HL-60/S4 (cell line): ENCODE results near the gene MPC2.

Experiments used
- in situ Hi-C: fragments of 300-500 bp; cut with MboI; formaldehyde crosslinking; loops from 2 replicates; pipeline ENCODE4 v1.14.3; 2022; ENCODE audit warnings: low sequenced_read_pairs

Gene MPC2

GRCh38 chr1:167936930-167937708, at the start of gene MPC2:
TSS of gene MPC2 (minus strand) at chr1:167937072. CDS start at chr1:167935841, 1,231 bp downstream.
- in situ Hi-C loops, result no loop called here

DNA sequence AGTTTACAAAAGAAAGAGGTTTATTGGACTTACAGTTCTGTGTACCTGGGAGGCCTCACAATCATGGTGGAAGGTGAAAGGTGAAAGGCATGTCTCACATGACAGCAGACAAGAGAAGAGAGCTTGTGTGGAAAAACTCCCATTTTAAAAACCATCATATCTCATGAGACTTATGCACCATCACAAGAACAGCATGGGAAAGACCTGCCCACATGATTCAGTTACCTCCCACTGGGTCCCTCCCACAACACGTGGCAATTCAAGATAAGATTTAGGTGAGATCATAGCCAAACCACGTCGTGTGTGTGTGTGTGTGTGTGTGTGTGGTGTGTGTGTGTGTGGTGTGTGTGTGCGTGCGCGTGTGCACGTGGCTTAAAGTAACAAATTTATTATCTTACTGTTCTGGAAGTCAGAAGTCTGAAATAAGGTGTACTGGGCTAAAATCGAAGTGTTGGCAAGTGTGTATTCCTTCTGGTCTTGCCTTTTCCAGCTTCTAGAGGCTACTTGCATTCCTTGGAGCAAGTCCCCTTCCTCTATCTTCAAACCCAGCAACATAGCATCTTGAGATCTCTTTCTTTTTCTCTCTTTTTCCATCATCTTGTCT, 48.1 kb upstream of the MPC2 start:
- in situ Hi-C loops, result no loop called here

GRCh38 chr1:167983797-167984420, 47.0 kb upstream of the MPC2 start:
- in situ Hi-C loops, result no loop called here

GRCh38 chr1:167981933-167982332, 45.1 kb upstream of the MPC2 start:
- in situ Hi-C loops, result no loop called here

DNA sequence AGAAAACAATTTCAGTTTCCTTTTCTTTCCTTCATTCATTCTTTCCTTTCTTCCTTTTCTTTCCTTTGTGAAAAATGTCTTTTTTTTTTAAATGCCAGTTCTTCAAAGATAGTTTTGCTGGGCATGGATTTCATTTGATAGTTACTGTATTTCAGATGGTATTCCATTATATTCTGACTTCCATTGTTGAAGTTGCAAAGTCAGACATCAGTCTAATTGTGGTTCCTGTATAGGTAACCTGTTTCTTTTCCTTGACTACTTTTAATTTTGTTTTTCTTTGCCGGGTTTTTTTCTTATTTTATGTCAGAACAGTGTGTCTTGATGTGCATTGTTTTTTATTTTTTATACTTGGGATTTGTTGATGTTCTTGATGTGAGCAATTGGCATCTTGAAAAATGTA, 40.4 kb upstream of the MPC2 start:
- in situ Hi-C loops, result no loop called here

DNA sequence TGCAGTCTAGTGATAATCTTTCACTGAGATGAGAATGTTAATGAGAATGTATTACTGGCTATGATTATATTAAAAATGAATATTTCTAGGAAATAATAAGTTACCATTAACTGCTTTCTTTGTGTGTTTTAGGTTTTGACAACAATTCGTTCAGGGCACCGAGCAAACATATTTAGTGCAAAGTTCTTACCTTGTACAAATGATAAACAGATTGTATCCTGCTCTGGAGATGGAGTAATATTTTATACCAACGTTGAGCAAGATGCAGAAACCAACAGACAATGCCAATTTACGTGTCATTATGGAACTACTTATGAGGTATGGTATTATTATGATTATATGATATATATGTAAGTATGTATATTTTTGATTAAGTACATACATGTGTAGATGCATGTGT, 37.8 kb upstream of the MPC2 start:
- in situ Hi-C loops, result no loop called here

- in situ Hi-C loops, result no loop called here
Measured at GRCh38 chr1:167973832-167974231, 37.0 kb upstream of the MPC2 start.

DNA sequence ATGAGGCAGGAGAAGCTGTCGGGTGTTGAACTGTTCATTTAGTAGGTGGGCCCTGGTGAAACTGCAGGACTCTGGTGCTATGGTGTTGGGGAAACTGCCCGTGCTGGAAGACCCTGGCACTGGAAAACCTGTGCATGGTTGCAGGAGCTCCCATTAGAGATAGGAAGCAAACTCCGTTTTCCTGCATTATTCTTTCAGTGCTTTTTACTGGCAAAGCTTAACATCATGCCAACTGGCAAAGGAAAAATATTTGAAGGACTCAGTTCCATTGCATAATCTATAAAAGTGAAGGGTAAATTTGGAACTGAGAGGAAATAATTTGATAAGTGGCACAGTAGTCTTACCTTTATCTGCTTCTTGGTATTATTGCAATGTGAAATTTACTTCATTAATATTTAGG, 31.7 kb upstream of the MPC2 start:
- in situ Hi-C loops, result no loop called here

DNA sequence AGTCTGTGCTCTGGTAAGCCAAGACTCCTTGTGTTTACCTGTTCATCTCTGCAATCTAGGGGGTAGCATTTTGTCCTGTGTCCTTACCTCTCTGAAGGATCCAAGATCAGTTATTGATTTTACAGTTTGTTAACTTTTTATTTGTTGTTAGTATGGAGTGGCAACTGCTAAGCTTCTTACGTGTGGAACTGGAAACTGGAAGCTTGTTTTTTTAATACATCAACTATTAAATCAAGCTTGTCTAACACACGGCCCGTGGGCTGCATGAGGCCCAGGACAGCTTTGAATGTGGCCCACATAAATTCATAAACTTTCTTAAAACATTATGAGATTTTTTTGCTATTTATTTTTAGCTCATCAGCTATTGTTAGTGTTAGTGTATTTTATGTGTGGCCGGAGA, 29.2 kb upstream of the MPC2 start:
- in situ Hi-C loops, result no loop called here

DNA sequence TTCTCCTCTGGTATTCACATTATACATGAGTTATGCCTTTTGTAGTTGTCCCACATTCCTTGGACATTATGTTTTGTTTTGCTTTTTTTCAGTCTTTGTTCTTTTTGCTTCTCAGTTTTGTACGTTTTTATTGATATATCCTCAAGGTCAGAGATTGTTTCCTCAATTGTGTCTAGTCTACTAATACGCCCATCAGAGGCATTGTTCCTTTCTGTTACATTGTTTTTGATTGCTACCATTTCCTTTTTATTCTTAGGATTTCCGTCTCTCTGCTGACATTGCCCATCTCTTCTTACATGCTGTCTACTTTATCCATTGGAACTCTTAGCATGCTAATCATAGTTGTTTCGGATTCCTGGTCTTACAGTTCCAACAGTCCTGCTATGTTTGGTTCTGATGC, 27.8 kb upstream of the MPC2 start:
- in situ Hi-C loops, result no loop called here

- in situ Hi-C loops, result no loop called here
Measured at GRCh38 chr1:167957710-167958109, 20.8 kb upstream of the MPC2 start.

DNA sequence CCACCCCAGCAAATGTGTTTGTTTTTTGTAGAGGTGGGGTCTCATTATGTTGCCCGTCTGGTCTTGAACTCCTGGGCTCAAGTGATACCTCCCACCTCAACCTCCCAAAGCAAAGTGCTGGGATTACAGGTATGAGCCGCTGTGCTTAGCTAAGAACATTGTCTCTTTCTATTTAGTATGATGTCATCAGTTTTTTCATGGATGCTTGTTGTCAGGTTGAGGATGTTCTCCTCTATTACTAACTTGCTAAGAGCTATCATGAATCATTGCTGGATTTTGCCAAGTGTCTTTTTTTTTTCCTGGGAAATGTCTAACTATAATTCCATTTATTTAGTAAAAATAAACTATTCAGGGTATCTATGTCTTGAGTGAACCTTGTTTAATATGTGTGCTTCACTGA, 19.0 kb upstream of the MPC2 start:
- in situ Hi-C loops, result no loop called here

DNA sequence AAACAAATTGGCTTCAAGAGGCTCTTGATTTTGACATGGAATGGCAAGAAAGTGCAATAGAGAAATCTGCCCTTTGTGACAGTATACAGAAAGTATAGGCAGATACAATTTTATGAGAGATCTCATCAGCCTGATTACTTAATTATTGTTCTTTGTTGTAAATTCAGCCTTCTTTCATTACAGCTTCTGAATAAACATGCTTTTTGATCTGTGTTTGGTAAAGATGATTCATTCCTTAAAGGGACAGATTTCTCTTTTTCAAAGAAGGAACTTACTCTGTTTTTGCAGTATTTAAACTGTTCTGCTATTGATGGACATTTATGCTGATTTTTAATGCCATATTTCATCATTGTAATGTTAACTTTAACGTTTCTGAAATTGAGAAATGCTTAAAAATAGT, 13.7 kb upstream of the MPC2 start:
- in situ Hi-C loops, result no loop called here

DNA sequence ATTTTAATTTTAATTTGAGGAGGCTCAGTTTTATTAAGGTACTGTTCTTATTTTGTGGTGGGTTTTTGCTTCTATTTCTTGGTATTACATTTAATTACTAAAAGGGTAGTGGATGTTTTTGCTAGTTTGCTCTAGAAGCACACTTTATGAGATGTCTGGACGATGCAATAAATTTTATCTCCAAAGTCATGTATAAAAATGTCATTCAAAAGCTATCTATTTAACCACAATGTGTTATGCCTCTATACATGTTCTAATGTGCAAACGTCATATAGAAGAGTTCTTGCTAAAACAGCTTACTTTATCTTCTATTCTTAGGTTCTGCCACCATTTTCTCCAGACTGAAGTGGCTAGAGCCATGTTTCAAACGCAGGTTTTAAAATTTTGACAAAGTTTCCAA, 12.9 kb upstream of the MPC2 start:
- in situ Hi-C loops, result no loop called here

DNA sequence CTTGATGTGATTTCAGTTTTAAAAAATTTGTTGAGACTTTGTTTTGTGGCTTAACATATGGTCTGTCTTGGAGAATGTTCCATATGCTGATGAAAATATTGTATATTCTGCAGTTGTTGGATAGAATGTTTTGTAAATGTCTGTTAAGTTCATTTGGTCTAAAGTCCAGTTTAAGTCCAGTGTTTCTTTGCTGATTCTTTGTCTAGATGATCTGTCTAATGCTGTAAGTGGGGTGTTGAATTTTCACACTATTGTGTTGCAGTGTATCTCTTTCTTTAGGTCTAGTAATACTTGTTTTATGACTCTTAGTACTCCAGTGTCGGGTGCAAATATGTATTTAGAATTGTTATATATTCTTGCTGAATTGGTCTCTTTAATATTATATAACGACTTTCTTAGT, 10.9 kb upstream of the MPC2 start:
- in situ Hi-C loops, result no loop called here

DNA sequence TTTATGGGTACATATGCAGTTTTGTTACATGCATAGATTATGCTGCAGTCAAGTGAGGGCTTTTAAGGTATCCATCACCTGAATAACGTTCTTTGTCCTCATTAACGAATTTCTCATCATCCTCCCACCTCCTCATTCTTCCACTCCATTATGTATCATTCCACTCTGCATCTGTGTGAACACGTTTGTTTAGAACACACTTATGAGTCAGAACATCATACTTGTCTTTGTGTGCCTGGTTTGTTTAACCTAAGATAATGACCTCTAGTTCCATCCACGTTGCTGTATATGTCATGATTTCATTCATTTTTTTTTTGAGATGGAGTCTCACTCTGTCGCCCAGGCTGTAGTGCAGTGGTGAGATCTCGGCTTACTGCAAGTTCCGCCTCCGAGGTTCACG, 6.7 kb upstream of the MPC2 start:
- in situ Hi-C loops, result no loop called here

DNA sequence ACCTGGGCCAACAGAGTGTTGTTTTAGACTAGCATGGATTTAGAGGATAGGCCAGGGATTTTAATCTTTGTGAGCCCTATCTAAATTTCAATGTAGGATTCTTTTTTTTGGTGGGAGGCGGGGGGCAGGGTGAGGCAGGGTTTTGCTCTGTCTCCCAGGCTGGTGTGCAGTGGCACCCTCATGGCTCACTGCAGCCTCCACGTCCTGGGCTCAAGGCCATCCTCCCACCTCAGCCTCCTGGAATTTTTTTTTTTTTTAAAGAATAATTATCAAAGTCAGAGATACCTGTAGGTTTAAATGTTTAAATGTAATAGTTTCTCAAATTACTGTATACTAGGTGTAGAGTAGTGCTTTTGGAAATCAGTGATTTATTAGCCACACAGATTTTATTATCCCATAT, 3.4 kb upstream of the MPC2 start:
- in situ Hi-C loops, result no loop called here

DNA sequence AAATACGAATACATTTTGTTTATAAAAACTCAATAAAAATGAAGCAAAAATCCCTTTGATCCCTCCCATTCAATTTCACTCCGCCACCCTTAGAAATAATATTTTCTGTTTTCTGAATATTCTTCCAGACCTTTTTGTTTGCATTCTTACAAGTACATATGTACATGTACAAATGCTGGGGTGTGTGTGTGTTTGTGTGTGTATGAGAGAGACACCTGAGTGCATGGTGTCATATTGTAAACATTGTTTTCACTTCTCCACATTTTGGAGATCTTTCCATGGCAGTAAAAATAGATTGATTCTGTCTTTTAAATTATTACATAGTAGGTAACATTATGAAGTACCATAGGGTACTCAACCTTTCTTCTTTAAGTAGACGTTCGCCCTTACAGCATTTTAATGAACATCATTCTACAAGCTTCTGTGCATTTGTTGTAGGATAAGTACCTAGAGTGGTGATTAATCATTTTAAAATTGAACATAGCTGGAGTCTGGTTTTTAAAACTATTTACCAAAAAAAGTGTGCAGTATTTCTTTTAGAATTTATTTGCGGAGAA, 1.3 kb upstream of the MPC2 start:
- in situ Hi-C loops, result no loop called here

GRCh38 chr1:167937709-167938010, 788 bp upstream of the MPC2 start:
- in situ Hi-C loops, result no loop called here

GRCh38 chr1:167936068-167936929, 573 bp downstream of the MPC2 start, which contains the start of gene DCAF6:
TSS of gene DCAF6 (plus strand) at chr1:167936683. CDS start at chr1:167936912, 229 bp downstream.
- in situ Hi-C loops, result no loop called here
